OCI-M2 (cell line): ENCODE measurements around the gene SYNPO.

Experiments
- DNase-seq: peaks from one replicate; lab custom pipeline; 2025; ENCODE audit not compliant: unreplicated experiment; lab: John Stamatoyannopoulos, UW

The SYNPO gene

GRCh38 chr5:150624334-150625163 lies 15.9 kb upstream of the SYNPO start:
- DNase-seq, result no peak

- DNase-seq, result no peak
Observed at GRCh38 chr5:150625164-150625535, 15.3 kb upstream of the SYNPO start.

- no peak for DNase-seq
Observed at GRCh38 chr5:150625831-150626746, 14.4 kb upstream of the SYNPO start.

DNA sequence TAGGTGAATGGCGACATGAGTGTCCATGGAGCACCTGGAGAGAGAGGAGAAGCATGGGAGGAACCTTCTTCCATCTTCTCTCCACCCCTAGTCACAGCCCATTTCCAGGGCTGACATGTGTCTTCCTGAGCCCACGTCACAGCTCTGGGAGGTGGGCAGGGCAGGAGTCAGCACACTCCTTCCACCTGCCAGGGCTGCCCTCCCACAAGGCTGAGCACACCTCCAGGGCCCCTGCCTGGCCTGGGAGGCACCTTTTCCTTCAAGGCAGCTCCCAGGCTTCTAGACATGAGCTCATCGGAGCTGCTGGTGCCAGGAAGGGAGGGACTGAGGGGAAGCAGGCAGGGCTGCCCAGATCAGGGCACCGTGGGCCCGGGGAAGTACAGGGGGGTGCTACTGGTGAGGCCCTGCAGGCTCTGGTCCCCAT lies 13.6 kb upstream of the SYNPO start:
- no peak for DNase-seq

DNA sequence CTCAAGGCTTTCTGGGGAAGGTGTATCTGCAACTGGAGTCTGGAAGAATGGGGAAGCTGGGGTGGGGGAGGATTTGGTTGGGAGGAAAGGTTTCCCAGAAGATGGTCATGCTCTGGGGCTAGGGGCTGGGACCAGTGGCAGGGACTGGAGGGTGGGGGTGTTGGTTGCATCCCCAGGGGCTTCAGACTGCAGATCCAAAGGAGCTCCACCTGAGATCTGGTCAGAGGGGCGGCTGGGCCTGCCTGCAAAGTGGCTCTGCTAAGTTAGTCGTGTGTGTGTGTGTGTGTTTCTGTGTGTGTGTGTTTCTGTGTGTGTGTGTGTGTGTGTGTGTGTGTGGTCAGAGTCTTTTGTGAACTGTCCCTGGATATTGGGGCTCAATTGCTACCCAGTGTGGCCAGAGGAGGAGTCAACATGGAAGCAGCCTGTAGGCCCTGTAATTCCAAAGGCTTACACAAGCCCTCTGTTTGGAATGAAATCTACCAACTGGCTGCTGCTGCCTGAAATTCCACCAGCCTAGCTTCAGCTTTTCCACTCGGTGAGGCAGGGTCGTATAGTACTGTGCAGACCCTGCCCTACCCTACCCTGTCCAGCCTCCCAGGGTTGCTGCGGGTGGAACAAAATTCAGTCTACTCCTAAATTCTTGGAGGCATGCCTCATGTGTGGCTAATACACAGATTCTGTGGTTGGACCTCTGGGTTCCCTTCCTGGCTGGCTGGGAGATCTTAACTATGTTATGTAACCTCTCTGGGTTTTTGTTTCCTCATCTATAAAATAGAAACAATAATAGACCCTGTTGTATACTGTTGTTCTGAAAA lies 12.5 kb upstream of the SYNPO start:
- no peak for DNase-seq

DNA sequence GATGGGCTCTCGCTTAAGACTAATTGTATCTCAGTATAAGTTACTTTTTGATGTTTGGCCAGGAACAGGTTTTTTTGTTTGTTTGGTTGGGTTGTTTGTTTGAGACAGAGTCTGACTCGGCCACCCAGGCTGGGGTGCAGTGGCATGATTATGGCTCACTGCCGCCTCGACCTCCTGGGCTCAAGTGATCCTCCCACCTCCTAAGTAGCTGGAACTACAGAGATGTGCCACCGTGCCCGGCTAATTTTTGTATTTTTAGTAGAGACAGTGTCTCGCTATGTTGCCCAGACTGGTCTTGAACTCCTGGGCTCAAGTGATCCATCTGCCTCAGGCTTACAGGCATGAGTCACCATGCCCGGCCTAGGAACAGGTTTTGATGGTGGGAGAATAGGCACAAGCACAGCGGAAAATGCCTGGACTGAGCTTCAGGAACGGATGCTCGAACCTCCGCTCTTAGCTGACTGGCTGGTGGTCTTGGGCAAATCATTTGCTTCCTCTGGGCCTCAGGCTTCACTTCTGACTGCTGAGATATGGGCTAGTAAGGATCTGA lies 11.4 kb upstream of the SYNPO start:
- no peak for DNase-seq

GRCh38 chr5:150630016-150630415 lies 10.4 kb upstream of the SYNPO start:
- DNase-seq, result no peak

GRCh38 chr5:150630461-150631325 lies 9.8 kb upstream of the SYNPO start:
- no peak for DNase-seq

GRCh38 chr5:150631326-150631701 lies 9.1 kb upstream of the SYNPO start:
- DNase-seq, result no peak

DNA sequence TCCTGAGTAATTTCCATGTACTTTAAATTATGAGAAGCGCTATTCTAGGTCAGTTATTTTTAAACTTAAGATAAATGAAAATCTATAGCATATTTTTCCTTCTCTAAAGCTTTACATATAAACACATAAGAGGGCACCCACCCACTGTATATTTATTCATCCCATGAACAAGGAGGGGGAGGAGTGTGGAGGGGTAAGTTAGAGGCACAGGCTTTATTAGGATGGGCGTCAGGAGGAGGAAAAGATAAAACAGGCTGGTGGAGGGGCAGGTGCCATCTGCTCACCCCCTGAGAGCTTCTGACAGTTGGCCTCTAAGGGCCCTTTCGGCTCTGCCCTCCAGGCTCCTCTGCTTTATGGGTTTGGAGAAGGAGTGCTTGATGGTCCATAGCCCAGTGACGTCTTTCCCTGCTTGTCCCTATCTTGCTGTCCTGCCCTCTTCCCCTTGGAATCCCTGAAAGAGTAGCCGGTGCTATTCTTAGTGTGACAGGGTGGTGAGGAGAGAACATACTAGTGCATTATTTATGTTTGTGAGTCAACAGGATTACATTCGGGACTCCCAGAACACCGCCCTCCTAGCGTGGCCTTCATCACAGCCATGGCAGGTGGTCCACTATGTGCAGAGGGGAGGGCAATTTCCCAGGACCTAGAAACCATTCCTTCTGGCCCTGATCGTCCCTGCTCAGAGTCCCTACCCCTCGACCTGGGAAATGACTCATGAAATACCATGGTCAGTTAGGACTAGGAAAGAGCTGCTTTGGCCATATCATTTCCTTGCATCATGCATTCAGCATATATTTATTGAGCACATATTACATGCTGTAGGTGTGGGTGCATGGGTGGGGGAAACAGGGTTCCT lies 7.9 kb upstream of the SYNPO start:
- DNase-seq, result no peak

DNA sequence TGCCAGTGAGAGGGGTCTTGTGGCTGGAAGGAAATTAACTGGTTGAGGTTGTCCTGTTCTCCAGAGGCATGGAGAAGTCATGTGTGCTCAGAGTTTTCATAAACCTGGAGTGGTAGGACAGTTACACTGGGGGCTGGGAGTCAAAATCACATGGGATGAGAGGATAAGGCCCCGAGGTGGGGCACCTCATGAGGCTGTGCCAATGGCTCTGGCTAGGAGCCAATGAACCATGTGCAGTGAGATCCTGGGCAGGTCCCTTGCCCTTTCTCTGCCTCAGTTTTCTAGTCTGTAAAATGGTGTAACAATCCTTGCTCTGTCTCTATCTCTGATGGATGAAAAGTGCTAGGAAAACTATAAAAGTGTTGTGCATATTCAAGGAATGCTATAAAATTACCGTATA lies 7.0 kb upstream of the SYNPO start:
- DNase-seq, result no peak

DNA sequence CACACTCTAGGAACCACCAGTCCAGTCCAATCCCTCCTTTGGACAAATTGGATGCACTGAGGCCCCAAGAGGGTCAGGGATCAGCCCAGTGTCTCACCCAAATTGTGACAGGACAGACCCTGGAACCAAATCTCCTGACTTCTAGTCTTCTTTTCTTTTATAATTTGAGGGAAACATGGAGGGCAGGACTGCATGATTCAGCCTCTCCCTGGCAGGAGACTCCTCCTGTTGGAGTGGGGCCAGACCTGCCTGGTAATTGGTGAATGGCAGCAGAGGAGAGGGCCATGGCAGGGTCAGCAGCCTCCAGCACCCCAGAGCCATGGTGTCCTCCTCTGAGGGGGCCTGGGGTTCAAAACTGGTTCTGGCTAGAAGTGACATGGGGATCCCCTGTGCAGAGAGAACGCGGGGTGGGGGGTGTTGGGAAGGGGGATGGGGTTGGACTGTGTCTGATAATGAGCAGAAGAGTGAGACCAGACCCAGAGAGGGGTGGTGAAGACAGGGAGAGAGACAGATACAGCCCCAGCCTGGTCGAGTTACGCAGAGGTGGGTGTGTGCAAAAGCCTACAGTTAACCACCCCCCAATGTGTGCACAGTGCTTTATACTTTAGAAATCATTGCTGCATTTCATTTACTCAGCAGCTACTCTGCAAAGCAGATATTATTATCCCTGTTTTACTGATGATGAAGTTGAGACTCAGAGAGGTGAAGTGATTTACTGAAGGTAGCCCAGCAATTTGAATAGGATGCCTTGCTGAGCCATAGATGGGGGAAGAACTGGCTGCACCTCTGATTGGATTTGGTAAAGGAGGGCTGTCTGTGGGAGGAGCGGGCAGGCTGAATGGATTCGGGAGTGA lies 3.8 kb upstream of the SYNPO start:
- DNase-seq, result no peak

DNA sequence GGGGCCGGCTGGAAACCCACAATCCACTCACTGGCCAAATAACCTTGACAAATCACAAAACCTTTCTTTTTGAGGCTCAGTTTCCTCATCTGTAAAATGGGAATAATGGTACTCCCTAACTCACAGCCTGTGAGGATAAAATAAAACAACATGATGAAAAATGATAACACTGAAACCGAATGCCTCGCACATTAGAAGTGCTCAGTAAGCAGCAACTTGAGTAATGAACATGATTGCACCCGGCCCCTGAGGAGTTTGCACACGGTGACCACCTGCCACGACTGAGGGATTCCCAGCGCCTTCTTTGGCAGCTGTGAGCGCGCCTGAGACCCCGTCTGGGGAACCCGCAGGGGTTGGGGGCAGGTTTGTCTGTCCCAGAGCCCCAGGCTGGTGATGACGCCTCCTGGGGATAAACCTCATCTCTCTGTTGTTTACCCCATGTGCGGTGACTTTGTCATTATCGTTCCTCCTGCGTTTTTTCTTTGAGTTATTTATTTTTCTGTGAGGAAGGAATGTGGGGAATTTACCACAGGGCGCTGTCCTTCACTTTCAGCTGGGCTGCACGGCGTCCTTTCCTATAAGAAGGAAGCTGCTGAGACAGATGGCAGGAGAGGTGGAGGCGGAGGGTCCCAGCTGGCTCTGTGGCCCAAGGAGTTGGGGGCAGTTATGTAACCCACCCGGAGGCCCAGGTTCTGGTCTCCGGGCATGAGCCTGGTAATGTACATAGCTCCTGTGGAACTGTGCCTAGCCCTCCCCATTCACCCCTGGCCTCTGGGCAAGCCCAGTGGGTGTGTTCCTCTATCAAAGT lies 3.0 kb upstream of the SYNPO start:
- DNase-seq, result no peak

GRCh38 chr5:150638053-150638444 lies 2.4 kb upstream of the SYNPO start:
- no peak for DNase-seq

- DNase-seq, result no peak
Observed at GRCh38 chr5:150638488-150639376, 1.7 kb upstream of the SYNPO start.

GRCh38 chr5:150639377-150639692 lies 1.1 kb upstream of the SYNPO start:
- DNase-seq, result no peak

DNA sequence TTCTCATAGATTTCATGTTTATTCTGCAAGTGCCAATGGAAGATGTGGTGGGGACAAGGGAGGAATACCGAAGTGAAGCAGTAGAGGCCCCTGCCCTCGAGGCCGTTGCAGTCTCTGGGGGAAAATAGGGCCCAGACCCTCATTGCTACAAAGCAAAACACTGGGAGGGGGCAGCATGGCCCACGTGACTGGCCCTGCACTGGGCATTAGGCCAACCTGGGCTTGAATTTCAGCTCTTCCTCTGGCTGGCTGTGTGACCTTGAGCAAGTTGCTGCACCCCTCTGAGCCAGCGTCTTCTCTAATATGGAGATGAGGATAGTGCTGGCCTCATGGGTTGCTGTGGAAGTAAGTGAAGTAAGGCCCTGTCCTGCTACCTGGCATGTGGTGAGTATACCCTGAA lies 709 bp upstream of the SYNPO start:
- no peak for DNase-seq
